NB4 (cell line): ENCODE measurements around the gene PPP1R9B.

Experiments used
- DNase-seq: peaks from one replicate; pipeline ENCODE4 v3.0.0; 2010; ENCODE audit warnings: low read depth
- H3K4me3 ChIP-seq: one replicate; pipeline ENCODE4 v1.5.1; 2011; ENCODE audit warnings: mild to moderate bottlenecking, low read depth, low read length, moderate library complexity
- MYC ChIP-seq: IDR thresholded peaks from 2 replicates; pipeline ENCODE4 v1.6.1; 2011; ENCODE audit warnings: low read depth, low read length
- POLR2A ChIP-seq: IDR thresholded peaks from 2 replicates; pipeline ENCODE4 v1.6.1; 2011; ENCODE audit warnings: mild to moderate bottlenecking; ENCODE audit not compliant: insufficient read length; ENCODE audit errors: extremely low read depth
- TF ChIP-seq, protein P1 (sequence below): IDR thresholded peaks from one replicate; pipeline ENCODE4 v1.5.1; 2012; ENCODE audit warnings: low read depth, low read length
- TF ChIP-seq, protein P2 (sequence below): IDR thresholded peaks from 2 replicates; pipeline ENCODE4 v1.6.1; 2011; ENCODE audit warnings: low read depth, low read length

The PPP1R9B gene

DNA sequence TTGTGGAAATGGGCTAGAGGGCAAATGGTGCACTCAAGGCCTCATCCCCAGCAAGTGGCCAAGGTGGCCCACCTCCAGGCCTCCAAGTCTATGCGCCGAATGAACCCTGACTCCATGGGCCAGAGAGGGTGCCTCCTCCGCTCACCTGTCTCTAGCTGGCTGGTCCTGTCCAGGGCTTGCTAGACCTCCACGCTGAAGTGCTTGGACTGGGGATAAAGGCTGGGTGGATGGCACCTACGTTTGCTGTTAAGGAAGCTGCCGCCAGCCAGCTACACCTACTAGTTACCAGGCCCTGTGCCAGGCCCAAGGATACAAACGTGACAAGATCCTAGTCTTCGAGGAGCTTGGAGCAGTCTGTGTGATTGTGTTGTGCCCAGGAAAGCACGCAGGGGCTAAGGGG, 14.6 kb upstream of the PPP1R9B start:
- no peak overlapping the region for H3K4me3 ChIP-seq
- TF ChIP-seq MYC (no peak), POLR2A (no peak)
- TF ChIP-seq, protein P1, sequence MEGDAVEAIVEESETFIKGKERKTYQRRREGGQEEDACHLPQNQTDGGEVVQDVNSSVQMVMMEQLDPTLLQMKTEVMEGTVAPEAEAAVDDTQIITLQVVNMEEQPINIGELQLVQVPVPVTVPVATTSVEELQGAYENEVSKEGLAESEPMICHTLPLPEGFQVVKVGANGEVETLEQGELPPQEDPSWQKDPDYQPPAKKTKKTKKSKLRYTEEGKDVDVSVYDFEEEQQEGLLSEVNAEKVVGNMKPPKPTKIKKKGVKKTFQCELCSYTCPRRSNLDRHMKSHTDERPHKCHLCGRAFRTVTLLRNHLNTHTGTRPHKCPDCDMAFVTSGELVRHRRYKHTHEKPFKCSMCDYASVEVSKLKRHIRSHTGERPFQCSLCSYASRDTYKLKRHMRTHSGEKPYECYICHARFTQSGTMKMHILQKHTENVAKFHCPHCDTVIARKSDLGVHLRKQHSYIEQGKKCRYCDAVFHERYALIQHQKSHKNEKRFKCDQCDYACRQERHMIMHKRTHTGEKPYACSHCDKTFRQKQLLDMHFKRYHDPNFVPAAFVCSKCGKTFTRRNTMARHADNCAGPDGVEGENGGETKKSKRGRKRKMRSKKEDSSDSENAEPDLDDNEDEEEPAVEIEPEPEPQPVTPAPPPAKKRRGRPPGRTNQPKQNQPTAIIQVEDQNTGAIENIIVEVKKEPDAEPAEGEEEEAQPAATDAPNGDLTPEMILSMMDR, result no peak
- no peak for DNase-seq

DNA sequence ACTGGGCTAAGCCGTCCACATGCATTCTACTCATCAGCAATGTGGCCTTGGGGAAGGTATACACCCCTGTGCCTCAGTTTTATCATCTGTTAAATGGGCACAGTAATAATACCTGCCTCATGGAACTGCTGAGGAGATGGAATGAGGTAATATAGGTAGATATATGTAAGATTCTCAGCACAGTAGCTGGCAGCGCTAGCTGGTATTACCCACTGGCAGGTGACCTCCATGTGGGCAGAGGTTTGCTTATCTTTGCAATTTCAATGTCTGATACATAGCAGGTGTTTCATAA, 14.2 kb upstream of the PPP1R9B start:
- DNase-seq, result no peak
- TF ChIP-seq, protein P2, sequence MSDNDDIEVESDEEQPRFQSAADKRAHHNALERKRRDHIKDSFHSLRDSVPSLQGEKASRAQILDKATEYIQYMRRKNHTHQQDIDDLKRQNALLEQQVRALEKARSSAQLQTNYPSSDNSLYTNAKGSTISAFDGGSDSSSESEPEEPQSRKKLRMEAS, result no peak
- TF ChIP-seq MYC, result no peak
- no peak for TF ChIP-seq POLR2A
- TF ChIP-seq, protein P1, result no peak
- no peak overlapping the region for H3K4me3 ChIP-seq

DNA sequence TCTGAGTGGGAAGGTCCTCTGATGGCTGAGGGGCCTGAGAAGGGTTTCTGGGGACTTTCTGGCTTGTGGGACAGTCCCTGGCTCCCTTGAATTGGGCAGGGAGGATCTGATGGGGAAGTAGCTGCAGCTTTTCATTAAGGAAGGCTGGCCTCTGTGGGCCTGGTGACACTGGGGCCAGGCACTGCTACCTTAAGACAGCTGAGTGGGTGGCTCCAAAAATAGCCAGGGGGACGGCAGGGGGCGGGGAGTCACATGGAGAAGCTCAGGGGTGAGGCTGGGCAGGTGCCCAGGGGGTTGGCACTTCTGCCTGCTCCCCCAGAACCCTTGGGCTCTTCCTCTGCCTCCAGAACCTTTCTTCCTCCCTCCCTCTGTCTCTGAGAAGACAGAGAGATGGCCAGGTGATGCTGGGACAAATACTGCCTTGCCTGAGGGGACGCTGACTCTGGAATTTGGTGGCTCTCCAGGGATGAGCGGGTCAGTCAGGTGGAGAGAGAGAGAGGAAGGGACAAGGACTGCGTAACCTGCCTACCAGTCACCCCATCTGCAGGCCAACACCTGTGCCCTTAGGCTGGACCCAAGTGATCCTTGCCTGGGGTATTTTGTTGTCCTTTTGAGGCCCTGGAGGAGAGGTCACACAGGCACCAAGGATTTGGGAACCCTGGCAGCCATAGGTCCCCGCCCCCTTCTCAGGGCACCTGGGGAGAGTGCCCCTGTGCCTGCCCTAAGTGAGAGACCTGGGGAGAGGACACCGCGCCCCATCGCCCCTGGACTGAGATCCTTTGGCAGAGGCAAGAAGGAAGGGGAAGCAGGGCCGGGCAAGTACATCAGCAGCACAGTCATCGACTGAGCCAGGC, 13.6 kb upstream of the PPP1R9B start:
- no peak overlapping the region for H3K4me3 ChIP-seq
- TF ChIP-seq, protein P1, result no peak
- TF ChIP-seq POLR2A (no peak), MYC (no peak)
- TF ChIP-seq, protein P2, result no peak
- DNase-seq, result peak; percentile 46

DNA sequence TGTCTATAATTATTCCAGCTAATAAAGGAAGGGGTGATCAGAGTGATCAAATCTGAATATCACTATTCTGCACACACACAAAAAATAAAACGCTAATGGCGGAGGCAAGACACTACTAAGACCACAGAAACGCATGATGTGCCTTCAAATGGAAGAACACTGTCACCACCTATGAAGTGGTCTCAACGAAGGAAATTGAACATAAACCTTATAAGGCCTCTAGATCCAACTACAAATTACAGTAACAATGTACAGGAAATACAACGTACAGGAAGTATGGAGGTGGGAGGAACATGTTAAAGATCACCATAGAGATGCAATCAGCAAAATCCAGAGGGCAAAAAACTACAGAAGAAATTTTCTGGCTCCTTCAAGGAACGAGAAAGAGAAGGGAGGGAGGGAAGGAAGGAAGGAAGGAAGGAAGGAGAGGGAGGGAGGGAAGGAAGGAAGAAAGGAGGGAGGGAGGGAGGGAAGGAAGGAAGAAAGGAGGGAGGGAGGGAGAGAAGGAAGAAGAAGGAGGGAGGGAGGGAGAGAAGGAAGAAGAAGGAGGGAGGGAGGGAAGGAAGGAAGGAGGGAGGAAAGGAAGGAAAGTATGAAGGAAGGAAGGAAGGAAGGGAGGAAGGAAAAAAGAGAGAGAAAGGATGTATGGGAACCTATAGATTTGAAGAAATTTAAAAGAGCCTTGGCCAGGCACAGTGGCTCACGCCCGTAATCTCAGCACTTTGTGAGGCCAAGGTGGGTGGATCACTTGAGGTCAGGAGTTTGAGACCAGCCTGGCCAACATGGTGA, 12.2 kb upstream of the PPP1R9B start:
- H3K4me3 ChIP-seq, result no peak overlapping the region
- DNase-seq, result no peak
- TF ChIP-seq POLR2A (no peak), MYC (no peak)
- TF ChIP-seq, protein P1, result no peak
- TF ChIP-seq, protein P2, result no peak

DNA sequence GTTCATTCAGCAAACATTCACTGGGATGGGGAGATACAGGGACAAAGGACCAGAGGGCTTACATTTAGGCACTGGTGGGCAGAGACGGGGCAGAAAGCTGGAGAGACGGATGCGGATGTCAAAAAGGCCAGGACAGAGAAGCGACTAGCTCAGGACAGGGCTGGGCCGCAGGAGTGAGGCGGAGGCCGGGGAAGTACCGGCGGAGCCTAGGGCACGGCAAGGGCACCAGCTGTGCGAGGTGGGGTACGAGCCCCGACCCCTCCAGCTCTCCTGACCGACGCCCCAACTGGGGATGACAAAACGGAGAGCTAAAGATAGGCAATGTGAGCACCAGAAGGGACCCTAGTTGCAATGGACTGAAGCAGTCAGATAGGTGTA, 11.4 kb upstream of the PPP1R9B start:
- no peak for DNase-seq
- no peak for TF ChIP-seq POLR2A
- TF ChIP-seq, protein P2, result no peak
- TF ChIP-seq, protein P1, result no peak
- no peak for TF ChIP-seq MYC
- no peak overlapping the region for H3K4me3 ChIP-seq
